Activated naive CD4-positive, alpha-beta T cell treated with anti-CD3 and anti-CD28 coated beads, Interleukin-2, amount 50 U/mL, for 24 hours (primary cell): ENCODE data around the gene ALKBH1.
"Not testable (repeated sequence)": the region's sequence is repeated elsewhere in the genome, so short reads cannot be mapped to it uniquely, and the experiment has no call there.

ENCODE experiments used
- H3K27ac Mint-ChIP-seq: one replicate; pipeline ENCODE4 v1.8.0; 2021; ENCODE audit warnings: mild to moderate bottlenecking, mixed read lengths
- H3K27me3 Mint-ChIP-seq: one replicate; pipeline ENCODE4 v1.8.0; 2021; ENCODE audit warnings: mixed read lengths
- H3K36me3 Mint-ChIP-seq: one replicate; pipeline ENCODE4 v1.8.0; 2021; ENCODE audit warnings: mixed read lengths
- H3K4me1 Mint-ChIP-seq: one replicate; pipeline ENCODE4 v1.8.0; 2021; ENCODE audit warnings: mixed read lengths
- H3K4me3 Mint-ChIP-seq: one replicate; pipeline ENCODE4 v1.8.0; 2021; ENCODE audit warnings: mild to moderate bottlenecking, mixed read lengths
- H3K9me3 Mint-ChIP-seq: one replicate; pipeline ENCODE4 v1.8.0; 2021; ENCODE audit warnings: mixed read lengths

Gene ALKBH1

GRCh38 chr14:77646907-77647306, 60.9 kb downstream of the ALKBH1 start:
- Mint-ChIP-seq H3K36me3 (no peaks in the 10 kb centered on the region), H3K27ac (no peak overlapping the region), H3K9me3 (no peaks in the 10 kb centered on the region), H3K4me3 (no peak overlapping the region), H3K27me3 (no peaks in the 10 kb centered on the region), H3K4me1 (peaks cover 7% of the 10 kb centered on the region)

DNA sequence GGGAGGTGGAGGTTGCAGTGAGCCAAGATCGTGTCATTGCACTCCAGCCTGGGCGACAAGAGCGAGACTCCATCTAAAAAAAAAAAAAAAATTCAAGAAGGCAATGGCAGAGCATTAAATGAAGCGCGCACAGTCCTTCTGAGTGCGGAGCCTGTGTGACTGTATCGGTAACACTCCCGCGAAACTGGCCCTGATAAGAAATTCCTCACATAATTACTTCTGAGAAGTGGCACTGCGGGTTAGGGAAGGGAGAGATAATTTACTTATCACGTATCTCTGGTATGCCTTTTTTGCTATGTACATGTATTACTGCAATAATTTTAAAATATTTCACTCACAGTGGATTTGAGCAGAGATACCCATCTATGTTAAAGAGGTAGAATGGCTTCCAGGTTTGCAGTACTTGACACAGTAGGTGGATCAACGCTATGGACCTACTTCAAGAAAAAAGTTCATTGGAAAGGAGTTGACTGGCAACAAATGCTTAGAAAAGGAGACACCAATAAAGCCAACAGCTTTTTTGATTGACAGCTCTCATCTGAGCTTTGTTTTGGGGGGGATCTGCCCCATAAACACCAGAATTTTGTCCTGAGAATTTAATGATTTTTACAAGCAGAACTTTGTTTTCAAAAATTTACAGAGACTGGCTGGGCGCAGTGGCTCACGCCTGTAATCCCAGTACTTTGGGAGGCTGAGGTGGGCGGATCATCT, 62.1 kb downstream of the ALKBH1 start:
- H3K4me3 Mint-ChIP-seq = no peak overlapping the region
- no peaks in the 10 kb centered on the region for H3K27me3 Mint-ChIP-seq
- peaks cover 17% of the 10 kb centered on the region for H3K4me1 Mint-ChIP-seq
- H3K36me3 Mint-ChIP-seq = peaks cover 3% of the 10 kb centered on the region
- no peak overlapping the region for H3K27ac Mint-ChIP-seq
- no peaks in the 10 kb centered on the region for H3K9me3 Mint-ChIP-seq

DNA sequence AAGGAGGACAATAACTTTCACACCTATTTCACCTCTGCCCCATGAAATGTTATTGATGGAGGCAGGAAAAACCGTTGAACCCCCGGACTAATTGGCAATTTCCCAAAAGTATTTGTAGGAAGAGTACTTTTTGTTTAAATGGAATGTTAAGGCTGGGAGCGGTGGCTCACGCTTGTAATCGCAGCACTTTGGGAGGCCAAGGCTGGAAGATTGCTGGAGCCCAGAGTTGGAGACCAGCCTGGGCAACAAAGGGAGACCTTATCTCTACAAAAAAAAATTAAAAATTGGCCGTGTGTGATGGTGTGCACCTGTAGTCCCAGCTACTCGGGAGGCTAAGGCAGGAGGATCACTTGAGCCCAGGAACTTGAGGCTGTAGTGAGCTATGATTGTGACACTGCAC, 65.4 kb downstream of the ALKBH1 start:
- Mint-ChIP-seq H3K4me1 (peaks cover 17% of the 10 kb centered on the region), H3K27me3 (no peaks in the 10 kb centered on the region), H3K36me3 (peaks cover 3% of the 10 kb centered on the region), H3K9me3 (no peaks in the 10 kb centered on the region), H3K4me3 (peak overlapping the region; percentile 86), H3K27ac (peak overlapping the region; percentile 96)

DNA sequence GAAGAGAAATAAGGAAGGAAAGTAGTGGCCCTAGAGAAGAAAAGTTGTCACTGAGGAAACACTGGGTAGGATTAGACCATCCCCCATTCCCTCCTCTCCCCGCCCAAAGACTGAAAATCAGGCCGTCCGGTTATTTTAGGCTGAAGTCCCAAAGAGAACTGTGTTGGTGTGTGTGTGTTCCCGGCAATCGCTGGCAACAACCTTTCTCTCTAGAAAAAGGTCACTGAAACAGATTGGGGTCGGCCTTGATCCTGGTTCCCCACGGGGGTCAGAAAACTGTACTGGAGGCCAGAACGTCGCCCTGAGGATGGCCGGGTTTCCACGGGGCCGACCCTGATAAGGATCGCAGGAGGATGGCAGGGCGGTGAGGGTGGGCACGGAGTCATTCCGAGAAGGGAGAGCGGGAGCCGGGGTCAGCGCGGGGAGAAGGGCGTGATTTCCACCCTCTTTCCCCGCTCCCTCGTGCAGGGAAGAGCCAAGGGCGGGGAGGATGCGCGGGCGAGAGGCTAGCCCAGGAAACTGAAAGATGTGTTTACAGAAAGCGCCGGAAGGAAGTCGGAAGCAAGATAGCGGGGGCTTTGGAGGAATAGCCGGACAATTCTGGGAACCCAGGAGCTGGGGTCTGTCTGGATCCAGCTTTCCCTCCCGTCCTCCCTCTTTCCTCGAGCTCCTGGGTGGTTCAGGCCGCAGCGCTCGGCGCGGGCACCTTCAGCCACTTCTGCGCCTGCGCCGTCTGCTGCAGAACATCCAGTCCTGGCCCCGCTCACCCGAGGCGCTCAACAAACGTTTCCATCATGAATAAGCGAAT, 66.1 kb downstream of the ALKBH1 start:
- H3K27ac Mint-ChIP-seq = peak overlapping the region; percentile 96
- peaks cover 3% of the 10 kb centered on the region for H3K36me3 Mint-ChIP-seq
- H3K4me3 Mint-ChIP-seq = peak overlapping the region; percentile 86
- H3K9me3 Mint-ChIP-seq = no peaks in the 10 kb centered on the region
- H3K27me3 Mint-ChIP-seq = no peaks in the 10 kb centered on the region
- peaks cover 17% of the 10 kb centered on the region for H3K4me1 Mint-ChIP-seq

DNA sequence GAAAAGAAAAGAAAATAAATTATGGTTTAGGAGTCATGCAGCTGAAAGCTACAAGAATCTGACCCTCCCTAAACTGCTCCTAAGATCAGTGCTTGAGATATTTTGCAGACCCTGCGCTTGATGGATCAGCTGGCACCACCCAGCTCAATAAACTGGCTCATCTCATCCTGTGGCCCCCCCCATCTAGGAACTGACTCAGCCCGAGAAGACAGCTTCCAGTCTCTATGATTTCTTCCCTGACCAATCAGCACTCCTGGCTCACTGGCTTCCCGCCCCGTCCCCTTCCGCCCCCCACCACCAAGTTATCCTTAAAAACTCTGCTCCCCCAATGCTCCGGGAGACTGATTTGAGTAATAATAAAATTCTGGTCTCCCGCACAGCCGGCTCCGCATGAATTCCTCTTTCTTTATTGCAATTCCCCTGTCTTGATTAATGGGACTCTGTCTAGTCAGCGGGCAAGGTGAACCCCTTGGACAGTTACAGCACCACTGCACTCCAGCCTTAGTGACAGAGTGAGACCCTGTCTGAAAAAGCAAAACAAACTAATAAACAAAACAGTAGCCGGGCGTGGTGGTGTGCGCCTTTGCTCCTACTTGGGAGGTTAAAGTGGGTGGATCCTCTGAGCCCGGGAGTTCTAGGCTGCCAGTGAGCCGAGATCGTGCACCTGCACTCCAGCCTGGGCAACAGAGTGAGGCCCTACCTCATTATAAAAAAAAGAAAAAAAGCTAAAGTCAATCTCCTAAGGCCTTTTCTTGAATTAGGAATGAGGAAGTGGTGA, 66.9 kb downstream of the ALKBH1 start:
- peaks cover 3% of the 10 kb centered on the region for H3K36me3 Mint-ChIP-seq
- peaks cover 17% of the 10 kb centered on the region for H3K4me1 Mint-ChIP-seq
- peak overlapping the region; percentile 86 for H3K4me3 Mint-ChIP-seq
- H3K27ac Mint-ChIP-seq = peak overlapping the region; percentile 96
- H3K9me3 Mint-ChIP-seq = no peaks in the 10 kb centered on the region
- H3K27me3 Mint-ChIP-seq = no peaks in the 10 kb centered on the region

DNA sequence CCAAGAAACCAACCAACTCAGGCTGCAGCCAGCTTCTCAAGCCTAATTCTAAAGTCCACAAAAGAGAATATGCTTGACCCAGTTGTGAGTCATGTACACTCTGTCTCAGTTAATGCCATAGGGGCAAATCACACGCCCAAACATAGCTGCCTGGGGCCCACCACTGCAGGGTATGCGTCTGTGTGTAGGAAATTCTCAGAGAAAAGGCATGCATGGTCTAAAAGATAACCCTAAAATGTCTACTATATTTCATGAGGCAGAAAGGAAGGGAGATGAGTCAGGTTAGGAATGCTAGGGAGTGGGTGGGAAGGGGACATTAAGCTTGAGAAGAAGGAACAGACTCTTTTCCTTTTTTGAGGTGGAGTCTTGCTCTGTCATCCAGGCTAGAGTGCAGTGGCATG, 69.1 kb downstream of the ALKBH1 start:
- Mint-ChIP-seq H3K27me3 (no peaks in the 10 kb centered on the region), H3K27ac (no peak overlapping the region), H3K9me3 (no peaks in the 10 kb centered on the region), H3K4me3 (no peak overlapping the region), H3K4me1 (peaks cover 17% of the 10 kb centered on the region), H3K36me3 (peaks cover 3% of the 10 kb centered on the region)

GRCh38 chr14:77635869-77636268, 72.0 kb downstream of the ALKBH1 start:
- H3K4me1 Mint-ChIP-seq, H3K9me3 Mint-ChIP-seq, H3K27ac Mint-ChIP-seq, H3K27me3 Mint-ChIP-seq, H3K36me3 Mint-ChIP-seq, H3K4me3 Mint-ChIP-seq: not testable (repeated sequence)

DNA sequence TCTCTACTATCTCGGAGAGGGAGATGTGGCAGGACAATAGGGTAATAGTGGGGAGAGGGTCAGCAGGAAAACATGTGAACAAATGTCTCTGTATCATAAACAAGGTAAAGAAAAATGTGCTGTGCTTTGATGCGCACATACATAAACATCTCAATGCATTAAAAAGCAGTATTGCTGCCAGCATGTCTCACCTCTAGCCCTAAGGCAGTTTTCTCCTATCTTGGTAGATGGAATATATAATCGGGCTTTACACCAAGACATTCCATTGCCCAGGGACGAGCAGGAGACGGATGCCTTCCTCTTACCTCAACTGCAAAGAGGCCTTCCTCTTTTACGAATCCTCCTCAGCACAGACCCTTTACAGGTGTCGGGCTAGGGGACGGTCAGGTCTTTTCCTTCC, 72.4 kb downstream of the ALKBH1 start:
- not testable (repeated sequence) for H3K4me3 Mint-ChIP-seq, H3K36me3 Mint-ChIP-seq, H3K9me3 Mint-ChIP-seq, H3K27ac Mint-ChIP-seq, H3K27me3 Mint-ChIP-seq, H3K4me1 Mint-ChIP-seq

- Mint-ChIP-seq H3K27ac (no peak overlapping the region), H3K4me3 (no peak overlapping the region), H3K27me3 (no peaks in the 10 kb centered on the region), H3K9me3 (no peaks in the 10 kb centered on the region), H3K36me3 (no peaks in the 10 kb centered on the region), H3K4me1 (peaks cover 3% of the 10 kb centered on the region)
Measured at GRCh38 chr14:77630111-77630510, 77.7 kb downstream of the ALKBH1 start.

GRCh38 chr14:77625360-77625759, 82.5 kb downstream of the ALKBH1 start:
- Mint-ChIP-seq H3K27ac (no peak overlapping the region), H3K27me3 (no peaks in the 10 kb centered on the region), H3K9me3 (no peaks in the 10 kb centered on the region), H3K4me3 (no peak overlapping the region), H3K4me1 (peaks cover 5% of the 10 kb centered on the region), H3K36me3 (no peaks in the 10 kb centered on the region)

- Mint-ChIP-seq H3K36me3 (no peaks in the 10 kb centered on the region), H3K27me3 (no peaks in the 10 kb centered on the region), H3K9me3 (no peaks in the 10 kb centered on the region), H3K4me1 (peaks cover 6% of the 10 kb centered on the region), H3K27ac (no peak overlapping the region), H3K4me3 (no peak overlapping the region)
Measured at GRCh38 chr14:77623201-77623600, 84.6 kb downstream of the ALKBH1 start.
